Measurements from ENCODE around the gene ARHGAP27.
A peak's percentile ranks its signal among the peaks of the same experiment; 100 is the strongest.
"Not testable (repeated sequence)": the region's sequence is repeated elsewhere in the genome, so short reads cannot be mapped to it uniquely, and the experiment has no call there.

The ARHGAP27 gene

GRCh38 chr17:45452329-45453224 lies 19.9 kb upstream of the ARHGAP27 start:
- H3K9me3 ChIP-seq; H3K27me3 ChIP-seq; H3K4me3 ChIP-seq; H3K4me1 ChIP-seq; H3K27ac ChIP-seq; intact Hi-C loops (cut with DNase I; ENCODE audit: low total_unique reads); DNase-seq: not testable (repeated sequence)
- peaks cover 32 to 76% (median 75%) of the 10 kb centered on the region in 3 donors for H3K36me3 ChIP-seq

GRCh38 chr17:45451660-45452059 lies 19.0 kb upstream of the ARHGAP27 start:
- H3K36me3 ChIP-seq = peaks cover 39 to 77% (median 76%) of the 10 kb centered on the region in 3 donors
- H3K27ac ChIP-seq; intact Hi-C loops (cut with DNase I; ENCODE audit: low total_unique reads); DNase-seq; H3K4me3 ChIP-seq; H3K9me3 ChIP-seq; H3K27me3 ChIP-seq; H3K4me1 ChIP-seq: not testable (repeated sequence)

- no peak for TF ChIP-seq CTCF (IDR thresholded peaks at IDR 0.05)
- H3K27me3 ChIP-seq = no peaks in the 10 kb centered on the region
- intact Hi-C loops (cut with DNase I; ENCODE audit: low total_unique reads) = no loop called here
- no peak for DNase-seq
- no peaks in the 10 kb centered on the region for H3K4me1 ChIP-seq
- peaks cover 36 to 73% (median 73%) of the 10 kb centered on the region in 3 donors for H3K36me3 ChIP-seq
- H3K9me3 ChIP-seq = no peaks in the 10 kb centered on the region
- H3K27ac ChIP-seq = no peak overlapping the region
- no peak overlapping the region for H3K4me3 ChIP-seq
These were observed 18.5 kb upstream of the ARHGAP27 start for GRCh38 chr17:45451131-45451530.

GRCh38 chr17:45449708-45450329 lies 17.1 kb upstream of the ARHGAP27 start:
- H3K4me1 ChIP-seq; DNase-seq; H3K9me3 ChIP-seq; H3K27ac ChIP-seq; intact Hi-C loops (cut with DNase I; ENCODE audit: low total_unique reads); H3K4me3 ChIP-seq; H3K27me3 ChIP-seq: not testable (repeated sequence)
- H3K36me3 ChIP-seq = peaks cover 41 to 75% (median 74%) of the 10 kb centered on the region in 3 donors

- H3K9me3 ChIP-seq; H3K27me3 ChIP-seq; H3K4me1 ChIP-seq; intact Hi-C loops (cut with DNase I; ENCODE audit: low total_unique reads); H3K27ac ChIP-seq; H3K4me3 ChIP-seq: not testable (repeated sequence)
- peaks cover 41 to 74% (median 70%) of the 10 kb centered on the region in 3 donors for H3K36me3 ChIP-seq
- peak in 1 of 2 donors; percentile 34 for DNase-seq
These were observed 16.6 kb upstream of the ARHGAP27 start for GRCh38 chr17:45449260-45449659.

- H3K27ac ChIP-seq; H3K4me1 ChIP-seq; H3K9me3 ChIP-seq; H3K4me3 ChIP-seq; intact Hi-C loops (cut with DNase I; ENCODE audit: low total_unique reads); H3K27me3 ChIP-seq: not testable (repeated sequence)
- peak in 1 of 2 donors; percentile 27 for DNase-seq
- peaks cover 35 to 74% (median 64%) of the 10 kb centered on the region in 3 donors for H3K36me3 ChIP-seq
These were observed 15.8 kb upstream of the ARHGAP27 start for GRCh38 chr17:45448483-45448882.

- H3K4me1 ChIP-seq; H3K27me3 ChIP-seq; H3K4me3 ChIP-seq; H3K9me3 ChIP-seq; intact Hi-C loops (cut with DNase I; ENCODE audit: low total_unique reads); H3K27ac ChIP-seq; DNase-seq: not testable (repeated sequence)
- H3K36me3 ChIP-seq = peaks cover 35 to 72% (median 63%) of the 10 kb centered on the region in 3 donors
These were observed 15.4 kb upstream of the ARHGAP27 start for GRCh38 chr17:45448066-45448465.

GRCh38 chr17:45447650-45448049 lies 15.0 kb upstream of the ARHGAP27 start:
- H3K9me3 ChIP-seq; intact Hi-C loops (cut with DNase I; ENCODE audit: low total_unique reads); H3K4me3 ChIP-seq; H3K27me3 ChIP-seq; H3K4me1 ChIP-seq; H3K27ac ChIP-seq: not testable (repeated sequence)
- DNase-seq = peak in 1 of 2 donors; percentile 44
- peaks cover 35 to 68% (median 58%) of the 10 kb centered on the region in 3 donors for H3K36me3 ChIP-seq

GRCh38 chr17:45446872-45447625 lies 14.4 kb upstream of the ARHGAP27 start:
- H3K27ac ChIP-seq; H3K4me1 ChIP-seq; H3K27me3 ChIP-seq; intact Hi-C loops (cut with DNase I; ENCODE audit: low total_unique reads); H3K4me3 ChIP-seq; H3K9me3 ChIP-seq: not testable (repeated sequence)
- peaks cover 35 to 65% (median 56%) of the 10 kb centered on the region in 3 donors for H3K36me3 ChIP-seq
- peak in 1 of 2 donors; percentile 73 for DNase-seq

- H3K4me3 ChIP-seq; H3K9me3 ChIP-seq; intact Hi-C loops (cut with DNase I; ENCODE audit: low total_unique reads); H3K27ac ChIP-seq; H3K27me3 ChIP-seq; H3K4me1 ChIP-seq: not testable (repeated sequence)
- H3K36me3 ChIP-seq = peaks cover 31 to 60% (median 52%) of the 10 kb centered on the region in 3 donors
- peak in 1 of 2 donors; percentile 60 for DNase-seq
These were observed 13.5 kb upstream of the ARHGAP27 start for GRCh38 chr17:45445901-45446743.

- H3K9me3 ChIP-seq; intact Hi-C loops (cut with DNase I; ENCODE audit: low total_unique reads); H3K4me1 ChIP-seq; H3K4me3 ChIP-seq; H3K27ac ChIP-seq; H3K27me3 ChIP-seq: not testable (repeated sequence)
- peak in 1 of 2 donors; percentile 57 for DNase-seq
- H3K36me3 ChIP-seq = peaks cover 33 to 63% (median 55%) of the 10 kb centered on the region in 3 donors
These were observed 12.5 kb upstream of the ARHGAP27 start for GRCh38 chr17:45444856-45445820.

Data from tibial artery (tissue), 4 donors.